GM23338 (cell line): ENCODE data around the gene ARRB1. TPM values are rescaled to one million over a fixed set of nuclear protein-coding genes. Genes with fewer than 3 reads are reported as not detected.
A peak's percentile ranks its signal among the peaks of the same experiment; 100 is the strongest.

Experiments
- ATAC-seq: fragments of 200-7000 bp; cut with Tn5 transposase; 3 replicates; pipeline ENCODE4 v1.9.1; 2020
- DNase-seq: peaks from one replicate; pipeline ENCODE4 v3.0.0-alpha.2; 2015; ENCODE audit warnings: low spot score
- H2AFZ ChIP-seq: fragments of 200-600 bp; sonication (generic); 2 replicates; pipeline ENCODE4 v1.8.0; 2016; ENCODE audit warnings: antibody characterized with exemption, mild to moderate bottlenecking, moderate library complexity
- H3F3A ChIP-seq: fragments of 200-600 bp; sonication (generic); replicated peaks from 2 replicates; pipeline ENCODE4 v1.8.0; 2017; ENCODE audit warnings: antibody characterized with exemption, mixed run types, low read depth
- H3K27ac ChIP-seq: fragments of 200-600 bp; sonication (generic); 2 replicates; pipeline ENCODE4 v1.6.1; 2016; ENCODE audit warnings: low read depth
- H3K27me3 ChIP-seq: fragments of 200-600 bp; sonication (generic); 2 replicates; pipeline ENCODE4 v1.8.0; 2016; ENCODE audit warnings: mild to moderate bottlenecking, mixed run types, moderate library complexity; ENCODE audit not compliant: insufficient read depth
- H3K36me3 ChIP-seq: fragments of 200-600 bp; sonication (generic); 2 replicates; pipeline ENCODE4 v1.8.0; 2016; ENCODE audit warnings: mild to moderate bottlenecking; ENCODE audit not compliant: insufficient read depth
- H3K4me1 ChIP-seq: fragments of 200-600 bp; sonication (generic); 2 replicates; pipeline ENCODE4 v1.8.0; 2016; ENCODE audit warnings: mild to moderate bottlenecking, moderate library complexity; ENCODE audit not compliant: insufficient read depth
- H3K4me2 ChIP-seq: fragments of 200-600 bp; sonication (generic); 2 replicates; pipeline ENCODE4 v1.7.1; 2017; ENCODE audit warnings: mixed run types
- H3K4me3 ChIP-seq: fragments of 200-600 bp; sonication (generic); 2 replicates; pipeline ENCODE4 v1.6.1; 2016; ENCODE audit warnings: mixed run types
- H3K79me2 ChIP-seq: fragments of 200-600 bp; sonication (generic); replicated peaks from 2 replicates; pipeline ENCODE4 v1.8.0; 2017; ENCODE audit warnings: mild to moderate bottlenecking; ENCODE audit not compliant: insufficient read depth
- H3K9me2 ChIP-seq: fragments of 200-600 bp; sonication (generic); 2 replicates; pipeline ENCODE4 v1.8.0; 2017; ENCODE audit not compliant: insufficient read depth
- H4K20me1 ChIP-seq: fragments of 200-600 bp; sonication (generic); replicated peaks from 2 replicates; pipeline ENCODE4 v1.8.0; 2017; ENCODE audit warnings: mild to moderate bottlenecking; ENCODE audit not compliant: insufficient read depth
- H3K27ac Mint-ChIP-seq: 2 replicates; pipeline ENCODE4 v1.8.0; 2020; ENCODE audit warnings: inconsistent platforms, mild to moderate bottlenecking, moderate library complexity, mixed read lengths
- H3K27me3 Mint-ChIP-seq: 3 replicates; pipeline ENCODE4 v1.8.0; 2022; ENCODE audit warnings: low read depth, mild to moderate bottlenecking, moderate library complexity, mixed read lengths, inconsistent platforms; ENCODE audit not compliant: insufficient read depth, poor library complexity
- H3K36me3 Mint-ChIP-seq: 3 replicates; pipeline ENCODE4 v1.8.0; 2021; ENCODE audit warnings: low read depth, mild to moderate bottlenecking, inconsistent platforms, moderate library complexity, mixed read lengths
- H3K4me1 Mint-ChIP-seq: 3 replicates; pipeline ENCODE4 v1.8.0; 2020; ENCODE audit warnings: mild to moderate bottlenecking, inconsistent platforms, mixed read lengths
- H3K4me3 Mint-ChIP-seq: 3 replicates; pipeline ENCODE4 v1.8.0; 2021; ENCODE audit warnings: moderate library complexity, mild to moderate bottlenecking, inconsistent platforms, mixed read lengths
- H3K9me3 Mint-ChIP-seq: 3 replicates; pipeline ENCODE4 v1.8.0; 2020; ENCODE audit warnings: moderate library complexity, mild to moderate bottlenecking, inconsistent platforms, mixed read lengths
- CREB1 ChIP-seq: fragments of 250-450 bp; sonication (Bioruptor Pico); IDR thresholded peaks from 2 replicates; pipeline ENCODE4 v1.5.0; 2020; ENCODE audit warnings: low read depth, mild to moderate bottlenecking, moderate library complexity
- EZH2 ChIP-seq: fragments of 200-600 bp; sonication (generic); IDR thresholded peaks from one replicate; pipeline ENCODE4 v1.8.0; 2017; ENCODE audit warnings: antibody characterized with exemption, mild to moderate bottlenecking, low read depth; ENCODE audit not compliant: unreplicated experiment
- EZH2phosphoT487 ChIP-seq: fragments of 200-600 bp; sonication (generic); IDR thresholded peaks from one replicate; pipeline ENCODE4 v1.8.1; 2018; ENCODE audit warnings: antibody characterized with exemption; ENCODE audit not compliant: unreplicated experiment
- JUNB ChIP-seq: IDR thresholded peaks from one replicate; pipeline ENCODE4 v1.6.1; 2016; ENCODE audit warnings: antibody characterized with exemption; ENCODE audit not compliant: unreplicated experiment
- NANOG ChIP-seq: IDR thresholded peaks from 2 replicates; pipeline ENCODE4 v1.6.1; 2016; ENCODE audit warnings: antibody characterized with exemption, borderline replicate concordance
- POLR2AphosphoS5 ChIP-seq: IDR thresholded peaks from 2 replicates; pipeline ENCODE4 v1.6.1; 2016; ENCODE audit warnings: antibody characterized with exemption, low read depth
- STAT1 ChIP-seq: IDR thresholded peaks from one replicate; pipeline ENCODE4 v1.6.1; 2016; ENCODE audit warnings: antibody characterized with exemption; ENCODE audit not compliant: unreplicated experiment
- ZNF114 ChIP-seq: fragments of 250-450 bp; sonication (Bioruptor Pico); IDR thresholded peaks from 2 replicates; pipeline ENCODE4 v1.5.0; 2020; ENCODE audit warnings: mild to moderate bottlenecking, moderate library complexity
- ZNF331 ChIP-seq: fragments of 250-450 bp; sonication (Bioruptor Pico); IDR thresholded peaks from 2 replicates; pipeline ENCODE4 v1.5.0; 2020; ENCODE audit warnings: low read depth, mild to moderate bottlenecking, moderate library complexity
- polyA plus RNA-seq: library from polyadenylated mRNA; unstranded; fragments of >200 nt; fragmentation: Nextera tagmentation; extraction: Ambion mirVana; gene quantifications from 2 replicates; pipeline ENCODE4 v1.2.1, GENCODE V29; 2016
- total RNA-seq: library from RNA; depleted of rRNA; stranded (reverse); fragments of >200 nt; shearing (Covaris generic); gene quantifications from 2 replicates; pipeline ENCODE4 v1.2.3, GENCODE V29; 2014
- TF ChIP-seq, protein P1 (sequence below): IDR thresholded peaks from one replicate; pipeline ENCODE4 v1.6.1; 2018; ENCODE audit warnings: antibody characterized with exemption; ENCODE audit not compliant: unreplicated experiment
- TF ChIP-seq, protein P2 (sequence below), 2 experiments: fragments of 200-600 bp in 1 of 2; sonication (generic) in 1 of 2; conservative IDR thresholded peaks; 2 replicates each; pipeline versions ENCODE4 v1.5.1 to v1.6.1; 2016 to 2017; ENCODE audit warnings: antibody characterized with exemption in 2 of 2, low read depth in 2 of 2, mild to moderate bottlenecking in 2 of 2, moderate library complexity in 1 of 2
- TF ChIP-seq, protein P3 (sequence below): IDR thresholded peaks from 2 replicates; pipeline ENCODE4 v1.6.1; 2016; ENCODE audit warnings: antibody characterized with exemption
- TF ChIP-seq, protein P4 (sequence below): fragments of 250-450 bp; sonication (Bioruptor Pico); IDR thresholded peaks from 2 replicates; pipeline ENCODE4 v1.5.0; 2020; ENCODE audit warnings: mild to moderate bottlenecking, moderate library complexity

Gene ARRB1
- total and polyA plus RNA-seq, 2 experiments from 2014 or later = 6.3 to 11.1 TPM

DNA sequence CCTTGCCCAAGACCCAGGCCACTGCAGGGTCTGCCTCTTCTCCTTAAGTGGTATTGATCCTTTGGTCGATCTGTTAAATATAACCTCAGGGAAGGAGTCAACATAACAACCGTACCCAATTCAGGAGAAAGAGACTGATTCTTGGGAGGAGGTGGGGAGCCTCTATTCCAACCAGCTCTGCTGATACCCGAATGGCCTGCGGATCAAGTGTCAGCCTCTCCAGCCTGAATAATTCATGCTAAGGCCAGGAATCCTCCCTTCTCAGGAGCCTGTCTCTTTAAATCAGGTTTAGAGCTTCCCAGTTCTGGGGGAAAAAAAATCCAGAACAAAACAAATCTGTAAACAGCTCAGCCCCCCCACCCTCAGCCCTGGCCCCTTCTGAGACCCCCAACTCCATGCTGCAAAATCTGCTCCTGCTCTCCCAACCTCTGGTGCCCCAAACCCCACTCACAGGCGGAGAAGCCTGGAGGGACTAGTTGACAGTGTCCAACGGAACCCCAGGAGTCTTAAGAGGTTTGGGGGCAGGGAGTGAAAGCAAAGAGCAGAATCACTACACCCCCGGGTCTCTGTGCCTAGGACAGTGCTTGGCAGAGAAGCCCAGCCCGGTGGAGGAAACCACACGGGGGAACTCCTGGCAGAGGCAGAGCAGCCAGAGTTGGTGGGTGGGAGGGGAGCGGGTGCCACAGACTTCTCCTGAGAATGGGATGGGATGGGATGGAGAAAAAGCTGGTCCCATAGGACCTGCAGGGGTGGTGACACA lies 111.8 kb downstream of the ARRB1 start:
- Mint-ChIP-seq H3K4me3 (peak overlapping the region; percentile 77), H3K4me1 (peaks cover 43% of the 10 kb centered on the region), H3K9me3 (no peaks in the 10 kb centered on the region), H3K27me3 (peaks cover 46% of the 10 kb centered on the region), H3K36me3 (no peaks in the 10 kb centered on the region), H3K27ac (no peak overlapping the region)
- DNase-seq = peak; percentile 57
- Histone ChIP-seq H3K79me2 (no peaks in the 10 kb centered on the region), H3K9me2 (no peaks in the 10 kb centered on the region), H3K4me3 (peak overlapping the region; percentile 63), H3F3A (no peaks in the 10 kb centered on the region), H3K27ac (no peak overlapping the region), H3K36me3 (no peaks in the 10 kb centered on the region), H3K4me1 (peaks cover 19% of the 10 kb centered on the region), H2AFZ (peak overlapping the region; percentile 97), H3K27me3 (peaks cover 53% of the 10 kb centered on the region), H3K4me2 (peak overlapping the region; percentile 88), H4K20me1 (no peaks in the 10 kb centered on the region)
- peak; percentile 21 for ATAC-seq
- TF ChIP-seq, protein P1, sequence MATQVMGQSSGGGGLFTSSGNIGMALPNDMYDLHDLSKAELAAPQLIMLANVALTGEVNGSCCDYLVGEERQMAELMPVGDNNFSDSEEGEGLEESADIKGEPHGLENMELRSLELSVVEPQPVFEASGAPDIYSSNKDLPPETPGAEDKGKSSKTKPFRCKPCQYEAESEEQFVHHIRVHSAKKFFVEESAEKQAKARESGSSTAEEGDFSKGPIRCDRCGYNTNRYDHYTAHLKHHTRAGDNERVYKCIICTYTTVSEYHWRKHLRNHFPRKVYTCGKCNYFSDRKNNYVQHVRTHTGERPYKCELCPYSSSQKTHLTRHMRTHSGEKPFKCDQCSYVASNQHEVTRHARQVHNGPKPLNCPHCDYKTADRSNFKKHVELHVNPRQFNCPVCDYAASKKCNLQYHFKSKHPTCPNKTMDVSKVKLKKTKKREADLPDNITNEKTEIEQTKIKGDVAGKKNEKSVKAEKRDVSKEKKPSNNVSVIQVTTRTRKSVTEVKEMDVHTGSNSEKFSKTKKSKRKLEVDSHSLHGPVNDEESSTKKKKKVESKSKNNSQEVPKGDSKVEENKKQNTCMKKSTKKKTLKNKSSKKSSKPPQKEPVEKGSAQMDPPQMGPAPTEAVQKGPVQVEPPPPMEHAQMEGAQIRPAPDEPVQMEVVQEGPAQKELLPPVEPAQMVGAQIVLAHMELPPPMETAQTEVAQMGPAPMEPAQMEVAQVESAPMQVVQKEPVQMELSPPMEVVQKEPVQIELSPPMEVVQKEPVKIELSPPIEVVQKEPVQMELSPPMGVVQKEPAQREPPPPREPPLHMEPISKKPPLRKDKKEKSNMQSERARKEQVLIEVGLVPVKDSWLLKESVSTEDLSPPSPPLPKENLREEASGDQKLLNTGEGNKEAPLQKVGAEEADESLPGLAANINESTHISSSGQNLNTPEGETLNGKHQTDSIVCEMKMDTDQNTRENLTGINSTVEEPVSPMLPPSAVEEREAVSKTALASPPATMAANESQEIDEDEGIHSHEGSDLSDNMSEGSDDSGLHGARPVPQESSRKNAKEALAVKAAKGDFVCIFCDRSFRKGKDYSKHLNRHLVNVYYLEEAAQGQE = no peak
- TF ChIP-seq EZH2phosphoT487 (no peak), POLR2AphosphoS5 (no peak), JUNB (no peak), CREB1 (no peak), ZNF114 (CRISPR knock-in tag) (no peak), ZNF331 (CRISPR knock-in tag) (no peak), NANOG (no peak), STAT1 (no peak), EZH2 (no peak)
- TF ChIP-seq, protein P2, sequence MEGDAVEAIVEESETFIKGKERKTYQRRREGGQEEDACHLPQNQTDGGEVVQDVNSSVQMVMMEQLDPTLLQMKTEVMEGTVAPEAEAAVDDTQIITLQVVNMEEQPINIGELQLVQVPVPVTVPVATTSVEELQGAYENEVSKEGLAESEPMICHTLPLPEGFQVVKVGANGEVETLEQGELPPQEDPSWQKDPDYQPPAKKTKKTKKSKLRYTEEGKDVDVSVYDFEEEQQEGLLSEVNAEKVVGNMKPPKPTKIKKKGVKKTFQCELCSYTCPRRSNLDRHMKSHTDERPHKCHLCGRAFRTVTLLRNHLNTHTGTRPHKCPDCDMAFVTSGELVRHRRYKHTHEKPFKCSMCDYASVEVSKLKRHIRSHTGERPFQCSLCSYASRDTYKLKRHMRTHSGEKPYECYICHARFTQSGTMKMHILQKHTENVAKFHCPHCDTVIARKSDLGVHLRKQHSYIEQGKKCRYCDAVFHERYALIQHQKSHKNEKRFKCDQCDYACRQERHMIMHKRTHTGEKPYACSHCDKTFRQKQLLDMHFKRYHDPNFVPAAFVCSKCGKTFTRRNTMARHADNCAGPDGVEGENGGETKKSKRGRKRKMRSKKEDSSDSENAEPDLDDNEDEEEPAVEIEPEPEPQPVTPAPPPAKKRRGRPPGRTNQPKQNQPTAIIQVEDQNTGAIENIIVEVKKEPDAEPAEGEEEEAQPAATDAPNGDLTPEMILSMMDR (conservative IDR thresholded peaks at IDR 0.05; ENCODE audit: low read depth in 2 of 2) = no peak
- TF ChIP-seq, protein P3, sequence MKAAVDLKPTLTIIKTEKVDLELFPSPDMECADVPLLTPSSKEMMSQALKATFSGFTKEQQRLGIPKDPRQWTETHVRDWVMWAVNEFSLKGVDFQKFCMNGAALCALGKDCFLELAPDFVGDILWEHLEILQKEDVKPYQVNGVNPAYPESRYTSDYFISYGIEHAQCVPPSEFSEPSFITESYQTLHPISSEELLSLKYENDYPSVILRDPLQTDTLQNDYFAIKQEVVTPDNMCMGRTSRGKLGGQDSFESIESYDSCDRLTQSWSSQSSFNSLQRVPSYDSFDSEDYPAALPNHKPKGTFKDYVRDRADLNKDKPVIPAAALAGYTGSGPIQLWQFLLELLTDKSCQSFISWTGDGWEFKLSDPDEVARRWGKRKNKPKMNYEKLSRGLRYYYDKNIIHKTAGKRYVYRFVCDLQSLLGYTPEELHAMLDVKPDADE = no peak
- TF ChIP-seq, protein P4, sequence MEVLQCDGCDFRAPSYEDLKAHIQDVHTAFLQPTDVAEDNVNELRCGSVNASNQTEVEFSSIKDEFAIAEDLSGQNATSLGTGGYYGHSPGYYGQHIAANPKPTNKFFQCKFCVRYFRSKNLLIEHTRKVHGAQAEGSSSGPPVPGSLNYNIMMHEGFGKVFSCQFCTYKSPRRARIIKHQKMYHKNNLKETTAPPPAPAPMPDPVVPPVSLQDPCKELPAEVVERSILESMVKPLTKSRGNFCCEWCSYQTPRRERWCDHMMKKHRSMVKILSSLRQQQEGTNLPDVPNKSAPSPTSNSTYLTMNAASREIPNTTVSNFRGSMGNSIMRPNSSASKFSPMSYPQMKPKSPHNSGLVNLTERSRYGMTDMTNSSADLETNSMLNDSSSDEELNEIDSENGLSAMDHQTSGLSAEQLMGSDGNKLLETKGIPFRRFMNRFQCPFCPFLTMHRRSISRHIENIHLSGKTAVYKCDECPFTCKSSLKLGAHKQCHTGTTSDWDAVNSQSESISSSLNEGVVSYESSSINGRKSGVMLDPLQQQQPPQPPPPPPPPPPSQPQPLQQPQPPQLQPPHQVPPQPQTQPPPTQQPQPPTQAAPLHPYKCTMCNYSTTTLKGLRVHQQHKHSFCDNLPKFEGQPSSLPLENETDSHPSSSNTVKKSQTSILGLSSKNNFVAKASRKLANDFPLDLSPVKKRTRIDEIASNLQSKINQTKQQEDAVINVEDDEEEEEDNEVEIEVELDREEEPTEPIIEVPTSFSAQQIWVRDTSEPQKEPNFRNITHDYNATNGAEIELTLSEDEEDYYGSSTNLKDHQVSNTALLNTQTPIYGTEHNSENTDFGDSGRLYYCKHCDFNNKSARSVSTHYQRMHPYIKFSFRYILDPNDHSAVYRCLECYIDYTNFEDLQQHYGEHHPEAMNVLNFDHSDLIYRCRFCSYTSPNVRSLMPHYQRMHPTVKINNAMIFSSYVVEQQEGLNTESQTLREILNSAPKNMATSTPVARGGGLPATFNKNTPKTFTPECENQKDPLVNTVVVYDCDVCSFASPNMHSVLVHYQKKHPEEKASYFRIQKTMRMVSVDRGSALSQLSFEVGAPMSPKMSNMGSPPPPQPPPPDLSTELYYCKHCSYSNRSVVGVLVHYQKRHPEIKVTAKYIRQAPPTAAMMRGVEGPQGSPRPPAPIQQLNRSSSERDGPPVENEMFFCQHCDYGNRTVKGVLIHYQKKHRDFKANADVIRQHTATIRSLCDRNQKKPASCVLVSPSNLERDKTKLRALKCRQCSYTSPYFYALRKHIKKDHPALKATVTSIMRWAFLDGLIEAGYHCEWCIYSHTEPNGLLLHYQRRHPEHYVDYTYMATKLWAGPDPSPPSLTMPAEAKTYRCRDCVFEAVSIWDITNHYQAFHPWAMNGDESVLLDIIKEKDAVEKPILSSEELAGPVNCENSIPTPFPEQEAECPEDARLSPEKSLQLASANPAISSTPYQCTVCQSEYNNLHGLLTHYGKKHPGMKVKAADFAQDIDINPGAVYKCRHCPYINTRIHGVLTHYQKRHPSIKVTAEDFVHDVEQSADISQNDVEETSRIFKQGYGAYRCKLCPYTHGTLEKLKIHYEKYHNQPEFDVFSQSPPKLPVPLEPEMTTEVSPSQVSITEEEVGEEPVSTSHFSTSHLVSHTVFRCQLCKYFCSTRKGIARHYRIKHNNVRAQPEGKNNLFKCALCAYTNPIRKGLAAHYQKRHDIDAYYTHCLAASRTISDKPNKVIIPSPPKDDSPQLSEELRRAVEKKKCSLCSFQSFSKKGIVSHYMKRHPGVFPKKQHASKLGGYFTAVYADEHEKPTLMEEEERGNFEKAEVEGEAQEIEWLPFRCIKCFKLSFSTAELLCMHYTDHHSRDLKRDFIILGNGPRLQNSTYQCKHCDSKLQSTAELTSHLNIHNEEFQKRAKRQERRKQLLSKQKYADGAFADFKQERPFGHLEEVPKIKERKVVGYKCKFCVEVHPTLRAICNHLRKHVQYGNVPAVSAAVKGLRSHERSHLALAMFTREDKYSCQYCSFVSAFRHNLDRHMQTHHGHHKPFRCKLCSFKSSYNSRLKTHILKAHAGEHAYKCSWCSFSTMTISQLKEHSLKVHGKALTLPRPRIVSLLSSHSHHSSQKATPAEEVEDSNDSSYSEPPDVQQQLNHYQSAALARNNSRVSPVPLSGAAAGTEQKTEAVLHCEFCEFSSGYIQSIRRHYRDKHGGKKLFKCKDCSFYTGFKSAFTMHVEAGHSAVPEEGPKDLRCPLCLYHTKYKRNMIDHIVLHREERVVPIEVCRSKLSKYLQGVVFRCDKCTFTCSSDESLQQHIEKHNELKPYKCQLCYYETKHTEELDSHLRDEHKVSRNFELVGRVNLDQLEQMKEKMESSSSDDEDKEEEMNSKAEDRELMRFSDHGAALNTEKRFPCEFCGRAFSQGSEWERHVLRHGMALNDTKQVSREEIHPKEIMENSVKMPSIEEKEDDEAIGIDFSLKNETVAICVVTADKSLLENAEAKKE = no peak
